ENCODE data around the gene MGAT3. TPM values are rescaled to one million over a fixed set of nuclear protein-coding genes. Genes with fewer than 3 reads are reported as not detected.

MGAT3 gene
- total RNA-seq, 4 donors from 2014 or later: 0.55 to 1.0 (median 0.59) TPM

- Histone ChIP-seq H3K4me3 (no peak overlapping the region), H3K27me3 (no peaks in the 10 kb centered on the region), H3K4me1 (no peaks in the 10 kb centered on the region), H3K9me3 (no peaks in the 10 kb centered on the region), H3K27ac (no peak overlapping the region), H3K36me3 (peaks cover 0 to 87% of the 10 kb centered on the region in 2 donors)
- DNase-seq (no peak), ATAC-seq (no peak)
- in situ Hi-C loops (cut with MboI; ENCODE audit: low sequenced_read_pairs in 4 of 4): loop anchor here in 2 of 4 donors (10.0 to 25.0 kb wide), 3 partner anchors 106 to 349 kb away; partner anchors contain the start of genes CBX7 (in 2 of the 2) and RPL3 (in 1 of the 2)
- intact Hi-C loops (cut with DNase I; ENCODE audit: low total_unique reads): no loop called here
- no peak for TF ChIP-seq POLR2A (IDR thresholded peaks at IDR 0.05)
- TF ChIP-seq, protein P1, sequence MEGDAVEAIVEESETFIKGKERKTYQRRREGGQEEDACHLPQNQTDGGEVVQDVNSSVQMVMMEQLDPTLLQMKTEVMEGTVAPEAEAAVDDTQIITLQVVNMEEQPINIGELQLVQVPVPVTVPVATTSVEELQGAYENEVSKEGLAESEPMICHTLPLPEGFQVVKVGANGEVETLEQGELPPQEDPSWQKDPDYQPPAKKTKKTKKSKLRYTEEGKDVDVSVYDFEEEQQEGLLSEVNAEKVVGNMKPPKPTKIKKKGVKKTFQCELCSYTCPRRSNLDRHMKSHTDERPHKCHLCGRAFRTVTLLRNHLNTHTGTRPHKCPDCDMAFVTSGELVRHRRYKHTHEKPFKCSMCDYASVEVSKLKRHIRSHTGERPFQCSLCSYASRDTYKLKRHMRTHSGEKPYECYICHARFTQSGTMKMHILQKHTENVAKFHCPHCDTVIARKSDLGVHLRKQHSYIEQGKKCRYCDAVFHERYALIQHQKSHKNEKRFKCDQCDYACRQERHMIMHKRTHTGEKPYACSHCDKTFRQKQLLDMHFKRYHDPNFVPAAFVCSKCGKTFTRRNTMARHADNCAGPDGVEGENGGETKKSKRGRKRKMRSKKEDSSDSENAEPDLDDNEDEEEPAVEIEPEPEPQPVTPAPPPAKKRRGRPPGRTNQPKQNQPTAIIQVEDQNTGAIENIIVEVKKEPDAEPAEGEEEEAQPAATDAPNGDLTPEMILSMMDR (IDR thresholded peaks at IDR 0.05 in 4 of 5, conservative IDR thresholded peaks at IDR 0.05 in 1 of 5): no peak
These were observed 54.4 kb downstream of the MGAT3 start for GRCh38 chr22:39511226-39511625.

- H3K4me3 ChIP-seq: no peak overlapping the region
- no peaks in the 10 kb centered on the region for H3K4me1 ChIP-seq
- no peaks in the 10 kb centered on the region for H3K9me3 ChIP-seq
- H3K27me3 ChIP-seq: no peaks in the 10 kb centered on the region
- H3K27ac ChIP-seq: no peak overlapping the region
- no peak for ATAC-seq
- in situ Hi-C loops (cut with MboI; ENCODE audit: low sequenced_read_pairs in 4 of 4) (loop anchor here in 2 of 4 donors (10.0 to 25.0 kb wide), 3 partner anchors 107 to 350 kb away; partner anchors contain the start of genes CBX7 (in 2 of the 2) and RPL3 (in 1 of the 2)), intact Hi-C loops (cut with DNase I; ENCODE audit: low total_unique reads) (no loop called here)
- peaks cover 0 to 79% of the 10 kb centered on the region in 2 donors for H3K36me3 ChIP-seq
- TF ChIP-seq, protein P1 (IDR thresholded peaks at IDR 0.05 in 4 of 5, conservative IDR thresholded peaks at IDR 0.05 in 1 of 5): no peak
- no peak for TF ChIP-seq POLR2A (IDR thresholded peaks at IDR 0.05)
- no peak for DNase-seq
These were observed 55.2 kb downstream of the MGAT3 start for GRCh38 chr22:39512026-39512425.

DNA sequence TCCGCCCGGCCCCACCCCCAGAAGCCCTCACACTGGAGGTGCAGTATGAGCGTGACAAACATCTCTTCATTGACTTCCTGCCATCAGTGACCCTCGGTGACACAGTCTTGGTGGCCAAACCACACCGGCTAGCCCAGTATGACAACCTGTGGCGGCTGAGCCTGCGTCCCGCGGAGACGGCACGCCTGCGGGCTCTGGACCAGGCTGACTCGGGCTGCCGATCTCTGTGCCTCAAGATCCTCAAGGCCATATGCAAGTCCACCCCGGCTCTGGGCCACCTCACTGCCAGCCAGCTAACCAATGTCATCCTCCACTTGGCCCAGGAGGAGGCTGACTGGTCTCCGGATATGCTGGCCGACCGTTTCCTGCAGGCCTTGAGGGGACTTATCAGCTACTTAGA is 57.0 kb downstream of the MGAT3 start:
- no peak for DNase-seq
- TF ChIP-seq, protein P1 (IDR thresholded peaks at IDR 0.05 in 4 of 5, conservative IDR thresholded peaks at IDR 0.05 in 1 of 5): no peak
- no peak for TF ChIP-seq POLR2A (IDR thresholded peaks at IDR 0.05)
- H3K27ac ChIP-seq: peak overlapping the region in 1 of 4 donors; percentile 44
- no peak for ATAC-seq
- H3K36me3 ChIP-seq: peaks cover 0 to 67% of the 10 kb centered on the region in 2 donors
- H3K4me3 ChIP-seq: no peak overlapping the region
- peaks cover 6 to 9% of the 10 kb centered on the region in 2 donors for H3K4me1 ChIP-seq
- intact Hi-C loops (cut with DNase I; ENCODE audit: low total_unique reads) (no loop called here), in situ Hi-C loops (cut with MboI; ENCODE audit: low sequenced_read_pairs in 4 of 4) (loop anchor here in 2 of 4 donors (10.0 to 25.0 kb wide), 3 partner anchors 109 to 351 kb away; partner anchors contain the start of genes CBX7 (in 2 of the 2) and RPL3 (in 1 of the 2))
- no peaks in the 10 kb centered on the region for H3K27me3 ChIP-seq
- H3K9me3 ChIP-seq: no peaks in the 10 kb centered on the region

DNA sequence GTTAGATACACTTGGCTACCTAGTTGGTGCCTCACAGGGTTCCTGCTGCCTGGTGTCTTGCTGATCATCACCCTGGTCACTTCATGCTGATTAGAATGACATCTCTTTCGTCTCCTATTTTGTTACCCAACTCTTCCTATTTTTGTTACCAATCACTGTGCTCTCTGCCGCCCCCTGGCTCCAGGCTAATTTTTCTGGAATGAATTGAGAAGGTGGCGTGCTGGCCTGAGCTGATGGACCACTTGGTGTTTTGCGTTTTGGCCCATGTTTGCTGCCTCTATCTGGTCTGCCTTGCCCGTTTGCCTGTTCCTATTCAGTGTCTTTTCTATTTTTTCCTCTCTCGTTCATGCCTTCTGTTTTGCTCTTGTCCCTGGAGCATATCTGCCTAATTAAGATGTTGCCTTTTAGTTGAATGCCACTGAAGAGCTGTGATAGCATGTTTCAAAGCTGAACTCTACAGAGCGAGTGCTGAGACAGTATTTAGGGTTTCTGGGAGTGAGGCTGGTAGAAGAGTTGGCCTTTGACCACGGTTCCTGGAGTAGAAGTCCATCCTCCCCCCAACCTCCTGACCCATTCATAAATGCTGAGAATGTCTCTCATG is 57.7 kb downstream of the MGAT3 start:
- H3K27me3 ChIP-seq: no peaks in the 10 kb centered on the region
- intact Hi-C loops (cut with DNase I; ENCODE audit: low total_unique reads): no loop called here
- peaks cover 0 to 64% of the 10 kb centered on the region in 2 donors for H3K36me3 ChIP-seq
- ATAC-seq (peak in 1 of 2 donors; percentile 20), DNase-seq (no peak)
- H3K4me1 ChIP-seq: peaks cover 13 to 15% of the 10 kb centered on the region in 2 donors
- no peak overlapping the region for H3K4me3 ChIP-seq
- in situ Hi-C loops (cut with MboI; ENCODE audit: low sequenced_read_pairs in 4 of 4): loop anchor here in 2 of 4 donors (10.0 to 25.0 kb wide), 3 partner anchors 110 to 352 kb away; partner anchors contain the start of genes CBX7 (in 2 of the 2) and RPL3 (in 1 of the 2)
- H3K9me3 ChIP-seq: no peaks in the 10 kb centered on the region
- H3K27ac ChIP-seq: peak overlapping the region in 1 of 4 donors; percentile 44
- TF ChIP-seq POLR2A (IDR thresholded peaks at IDR 0.05): no peak
- TF ChIP-seq, protein P1 (IDR thresholded peaks at IDR 0.05 in 4 of 5, conservative IDR thresholded peaks at IDR 0.05 in 1 of 5): peak; percentile 48 to 75 (median 62)

Data from gastrocnemius medialis (tissue), 4 donors.